ENCODE results near the gene PTBP1.

DNA sequence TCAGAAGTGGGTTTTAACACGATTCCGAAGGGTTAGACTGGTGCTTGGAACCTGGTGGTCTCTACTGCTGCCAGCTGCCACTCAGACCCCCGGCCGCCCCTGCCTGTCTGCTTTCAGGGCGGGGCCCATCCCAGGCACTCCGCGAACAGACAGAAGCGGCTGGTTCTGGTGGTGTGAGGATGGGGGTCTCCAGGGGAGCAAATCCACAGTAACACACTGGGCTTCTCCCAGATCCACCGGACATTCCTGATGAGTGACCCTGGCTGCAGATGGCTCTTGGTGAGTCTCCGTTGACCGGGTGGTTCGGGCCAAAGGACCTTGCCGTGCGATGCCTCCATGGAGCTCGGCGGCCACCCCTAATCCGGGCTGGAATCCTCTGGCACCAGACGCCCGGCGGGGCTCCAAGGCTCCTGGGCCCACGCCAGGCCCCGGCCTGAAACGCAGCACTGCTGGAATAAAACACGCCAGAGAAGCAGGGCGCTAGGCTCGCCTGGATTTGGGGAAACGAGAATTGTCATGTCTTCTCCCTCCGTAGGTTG is 2.1 kb upstream of the PTBP1 start:
- TF ChIP-seq, protein P1, sequence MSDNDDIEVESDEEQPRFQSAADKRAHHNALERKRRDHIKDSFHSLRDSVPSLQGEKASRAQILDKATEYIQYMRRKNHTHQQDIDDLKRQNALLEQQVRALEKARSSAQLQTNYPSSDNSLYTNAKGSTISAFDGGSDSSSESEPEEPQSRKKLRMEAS (IDR thresholded peaks at IDR 0.05) = no peak
- TF ChIP-seq TCF12 (IDR thresholded peaks at IDR 0.05; ENCODE audit: low read depth) (no peak), TAF1 (IDR thresholded peaks at IDR 0.05; ENCODE audit: low read depth) (no peak)
